GM21825 (cell line): ENCODE data around the gene PRAMEF13.
"Not testable (repeated sequence)": the region's sequence is repeated elsewhere in the genome, so short reads cannot be mapped to it uniquely, and the experiment has no call there.

ENCODE experiments used
- ATAC-seq: cut with Tn5 transposase; IDR thresholded peaks from one replicate; pipeline ENCODE4 v1.9.1; 2021; ENCODE audit warnings: mild to moderate bottlenecking, moderate library complexity; ENCODE audit not compliant: unreplicated experiment

Gene PRAMEF13, protein sequence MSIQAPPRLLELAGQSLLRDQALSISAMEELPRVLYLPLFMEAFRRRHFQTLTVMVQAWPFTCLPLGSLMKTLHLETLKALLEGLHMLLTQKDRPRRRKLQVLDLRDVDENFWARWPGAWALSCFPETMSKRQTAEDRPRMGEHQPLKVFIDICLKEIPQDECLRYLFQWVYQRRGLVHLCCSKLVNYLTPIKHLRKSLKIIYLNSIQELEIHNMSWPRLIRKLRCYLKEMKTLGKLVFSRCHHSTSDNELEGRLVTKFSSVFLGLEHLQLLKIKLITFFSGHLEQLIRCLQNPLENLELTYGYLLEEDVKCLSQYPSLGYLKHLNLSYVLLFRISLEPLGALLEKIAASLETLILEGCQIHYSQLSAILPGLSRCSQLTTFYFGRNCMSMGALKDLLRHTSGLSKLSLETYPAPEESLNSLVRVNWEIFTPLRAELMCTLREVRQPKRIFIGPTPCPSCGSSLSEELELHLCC

DNA sequence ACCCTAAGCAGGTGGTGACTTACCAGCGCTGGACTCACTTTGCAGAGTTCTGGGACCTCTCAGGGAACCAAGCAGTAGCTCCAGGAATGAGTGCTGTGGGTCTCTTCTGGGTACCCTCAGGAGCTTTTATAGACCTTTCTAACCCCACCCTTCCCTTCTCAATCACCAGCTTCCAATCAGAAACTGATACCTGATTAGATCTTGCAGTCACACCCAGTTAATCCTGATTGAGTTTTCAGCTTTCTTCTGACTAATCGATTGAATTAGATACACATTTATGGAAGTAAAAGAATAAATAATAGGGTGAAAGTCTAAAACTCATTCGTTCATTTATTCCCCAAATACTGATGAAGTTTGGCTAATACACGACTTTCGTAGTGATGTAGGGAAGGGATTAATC lies at the start of gene PRAMEF13:
TSS of gene PRAMEF13 (minus strand) at position 101 of the 400 bp plus-strand sequence. CDS start 1,820 bp downstream, outside the sequence.
- ATAC-seq: not testable (repeated sequence)

- ATAC-seq: not testable (repeated sequence)
These were observed 45.9 kb upstream of the PRAMEF13 start for GRCh38 chr1:13247122-13247521.

- ATAC-seq: not testable (repeated sequence)
These were observed 45.3 kb upstream of the PRAMEF13 start for GRCh38 chr1:13246554-13246871.

- ATAC-seq: not testable (repeated sequence)
These were observed 44.8 kb upstream of the PRAMEF13 start for GRCh38 chr1:13245841-13246553.

DNA sequence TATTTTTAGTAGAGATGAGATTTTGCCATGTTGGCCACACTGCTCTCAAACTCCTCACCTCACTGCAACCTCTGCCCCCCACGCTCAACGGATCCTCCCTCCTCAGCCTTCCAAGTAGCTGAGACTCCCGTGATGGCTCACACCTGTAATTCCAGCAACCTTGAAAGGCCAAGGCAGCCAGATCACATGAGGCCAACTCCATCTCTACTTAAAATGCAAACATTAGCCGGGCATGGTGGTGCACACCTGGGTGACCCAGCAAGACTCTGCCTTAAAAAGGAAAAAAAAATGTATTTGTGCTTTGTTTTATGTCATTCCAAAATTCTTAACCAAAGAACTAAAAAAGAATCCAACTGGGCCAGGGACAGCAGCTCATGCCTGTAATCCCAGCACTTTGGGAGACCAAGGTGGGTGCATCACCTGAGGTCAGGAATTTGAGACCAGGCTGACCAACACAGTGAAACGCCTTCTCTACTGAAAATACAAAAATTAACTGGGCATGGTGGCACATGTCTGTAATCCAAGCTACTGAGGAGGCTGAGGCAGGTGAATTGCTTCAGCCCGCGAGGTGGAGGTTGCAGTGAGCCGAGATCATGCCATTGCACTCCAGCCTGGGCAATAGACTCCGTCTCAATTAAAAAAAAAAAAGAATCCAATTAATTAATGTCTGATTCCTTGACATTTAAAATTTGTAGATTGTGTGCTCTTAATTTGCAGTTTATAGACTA lies 42.5 kb upstream of the PRAMEF13 start:
- ATAC-seq: not testable (repeated sequence)

DNA sequence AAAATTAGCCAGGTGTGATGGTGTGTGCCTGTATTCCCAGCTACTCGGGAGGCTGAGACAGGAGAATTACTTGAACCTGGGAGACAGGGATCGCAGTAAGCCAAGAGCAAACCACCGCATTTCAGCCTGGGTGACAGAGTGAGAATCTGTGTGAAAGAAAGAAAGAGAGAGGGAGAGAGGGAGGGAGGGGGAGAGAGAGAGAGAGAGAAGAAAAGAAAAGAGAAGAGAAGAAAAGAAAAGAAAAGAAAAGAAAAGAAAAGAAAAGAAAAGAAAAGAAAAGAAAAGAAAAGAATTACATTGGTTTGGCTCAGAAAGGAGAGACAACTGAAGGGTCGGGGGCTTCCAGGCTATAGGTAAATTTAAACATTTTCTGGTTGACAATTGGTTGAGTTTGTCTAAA lies 38.4 kb upstream of the PRAMEF13 start:
- not testable (repeated sequence) for ATAC-seq

GRCh38 chr1:13237572-13237971 lies 36.4 kb upstream of the PRAMEF13 start:
- ATAC-seq: not testable (repeated sequence)

DNA sequence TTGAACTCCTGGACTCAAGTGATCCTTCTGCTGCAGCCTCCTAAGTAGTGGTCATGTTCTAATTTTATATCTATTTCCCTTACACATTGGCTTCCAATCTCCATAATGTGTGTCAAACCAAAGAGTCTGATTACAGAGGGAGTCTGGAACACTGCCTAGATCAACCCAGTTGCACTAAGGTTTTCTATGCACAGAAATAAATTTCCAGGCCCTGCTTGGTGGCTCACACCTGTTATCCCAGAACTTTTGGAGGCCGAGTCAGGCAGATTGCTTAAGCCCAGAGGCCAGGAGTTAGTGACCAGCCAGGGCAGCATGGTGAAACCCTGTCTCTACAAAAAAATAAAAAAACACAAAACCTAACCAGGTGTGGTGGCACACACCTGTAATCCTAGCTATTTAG lies 32.8 kb upstream of the PRAMEF13 start:
- not testable (repeated sequence) for ATAC-seq

DNA sequence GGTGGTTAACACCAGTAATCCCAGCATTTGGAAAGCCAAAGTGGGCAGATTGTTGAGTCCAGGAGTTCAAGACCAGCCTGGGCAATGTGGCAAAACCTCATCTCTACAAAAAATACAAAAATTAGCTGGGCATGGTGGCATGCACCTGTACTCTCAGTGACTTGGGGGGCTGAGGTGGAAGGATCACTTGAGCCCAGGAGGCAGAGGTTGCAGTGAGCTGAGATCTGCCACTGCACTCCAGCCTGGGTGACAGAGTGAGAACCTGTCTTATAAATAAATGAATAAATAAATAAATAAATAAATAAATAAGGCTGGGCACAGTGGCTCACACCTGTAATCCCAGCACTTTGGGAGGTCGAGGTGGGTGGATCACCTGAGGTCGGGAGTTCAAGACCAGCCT lies 30.8 kb upstream of the PRAMEF13 start:
- not testable (repeated sequence) for ATAC-seq

- ATAC-seq: not testable (repeated sequence)
These were observed 30.0 kb upstream of the PRAMEF13 start for GRCh38 chr1:13231061-13231750.

- not testable (repeated sequence) for ATAC-seq
These were observed 29.4 kb upstream of the PRAMEF13 start for GRCh38 chr1:13230601-13231000.

DNA sequence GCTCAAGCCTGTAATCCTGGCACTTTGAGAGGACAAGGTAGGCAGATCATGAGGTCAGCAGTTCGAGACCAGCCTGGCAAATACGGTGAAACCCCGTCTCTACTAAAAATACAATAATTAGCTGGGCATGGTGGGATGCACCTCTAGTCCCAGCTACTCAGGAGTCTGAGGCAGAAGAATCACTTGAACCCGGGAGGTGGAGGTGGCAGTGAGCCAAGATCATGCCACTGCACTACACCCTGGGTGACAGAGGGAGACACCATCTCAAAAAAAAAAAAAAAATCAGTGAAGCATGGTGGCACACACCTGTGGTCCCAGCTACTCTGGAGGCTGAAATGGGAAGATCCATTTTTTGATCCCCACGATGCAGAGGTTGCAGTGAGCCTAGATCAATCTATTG lies 28.9 kb upstream of the PRAMEF13 start:
- not testable (repeated sequence) for ATAC-seq

DNA sequence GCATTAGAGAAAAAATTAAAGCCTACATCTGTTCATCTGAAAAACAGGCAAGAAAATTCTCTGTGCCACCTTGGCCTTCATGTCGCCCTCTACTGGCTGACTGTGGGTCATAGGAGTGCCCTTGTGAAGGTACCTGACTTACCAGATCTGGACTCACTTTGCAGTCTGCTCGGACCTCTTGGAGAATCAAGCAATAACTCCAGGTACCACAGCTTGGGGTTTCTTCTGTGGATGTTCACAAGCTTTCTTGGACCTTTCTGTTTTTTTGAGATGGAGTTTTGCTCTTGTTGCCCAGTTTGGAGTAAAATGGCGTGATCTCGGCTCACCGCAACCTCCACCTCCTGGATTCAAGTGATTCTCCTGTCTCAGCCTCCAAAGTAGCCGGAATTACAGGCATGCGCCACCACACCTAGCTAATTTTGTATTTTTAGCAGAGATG lies 27.2 kb upstream of the PRAMEF13 start:
- no peak for ATAC-seq

- not testable (repeated sequence) for ATAC-seq
These were observed 26.3 kb upstream of the PRAMEF13 start for GRCh38 chr1:13227271-13228055.

DNA sequence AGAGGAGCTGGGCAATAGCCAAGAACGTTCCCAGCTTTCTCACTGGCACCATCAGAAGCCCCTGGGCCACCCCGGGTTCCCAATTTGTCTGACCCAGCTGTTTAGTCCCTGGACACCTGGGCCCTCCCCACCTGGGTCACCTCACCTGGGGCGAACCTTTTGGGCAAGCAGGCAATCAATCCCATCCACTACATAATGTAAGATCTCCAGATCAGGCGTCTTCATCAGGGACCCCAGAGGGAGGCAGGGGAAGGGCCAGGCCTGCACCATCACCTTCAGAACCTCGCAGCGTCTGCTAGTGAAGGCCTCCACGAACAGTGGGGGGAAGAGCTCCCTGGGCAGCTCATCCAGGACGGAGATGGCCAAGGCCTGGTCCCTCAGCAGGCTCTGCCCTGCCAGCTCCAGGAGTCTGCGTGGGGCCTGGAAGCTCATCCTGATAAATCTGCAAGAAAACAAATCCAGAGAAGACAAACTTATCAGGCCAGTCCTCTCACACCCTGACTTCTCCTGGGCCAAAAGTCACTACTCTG lies 24.5 kb upstream of the PRAMEF13 start, which contains the start of gene PRAMEF18:
TSS of gene PRAMEF18 (minus strand) at position 480 of the 530 bp plus-strand sequence. CDS start at position 432, 48 bp downstream.
- ATAC-seq: not testable (repeated sequence)

GRCh38 chr1:13224480-13225060 lies 23.4 kb upstream of the PRAMEF13 start:
- no peak for ATAC-seq

DNA sequence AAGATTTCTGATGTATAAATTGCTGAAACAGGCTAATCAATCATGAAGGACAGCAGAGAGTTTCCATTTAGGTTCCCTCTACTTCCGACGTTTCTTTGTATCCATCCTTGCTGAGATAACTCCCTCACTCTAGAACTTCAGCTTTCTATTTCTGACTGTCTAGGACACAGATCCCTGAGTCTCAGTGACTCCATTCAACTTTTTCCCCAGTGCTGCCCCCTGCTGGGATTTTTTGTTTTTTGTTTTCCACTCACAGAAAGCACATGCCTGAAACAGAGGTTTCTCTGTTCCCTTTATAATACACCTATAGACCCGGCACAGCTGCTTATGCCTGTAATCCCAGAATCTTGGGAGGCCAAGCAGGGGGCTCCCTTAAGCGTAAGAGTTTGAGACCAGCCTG lies 21.6 kb upstream of the PRAMEF13 start:
- not testable (repeated sequence) for ATAC-seq

GRCh38 chr1:13219203-13219602 lies 18.0 kb upstream of the PRAMEF13 start:
- ATAC-seq: not testable (repeated sequence)

DNA sequence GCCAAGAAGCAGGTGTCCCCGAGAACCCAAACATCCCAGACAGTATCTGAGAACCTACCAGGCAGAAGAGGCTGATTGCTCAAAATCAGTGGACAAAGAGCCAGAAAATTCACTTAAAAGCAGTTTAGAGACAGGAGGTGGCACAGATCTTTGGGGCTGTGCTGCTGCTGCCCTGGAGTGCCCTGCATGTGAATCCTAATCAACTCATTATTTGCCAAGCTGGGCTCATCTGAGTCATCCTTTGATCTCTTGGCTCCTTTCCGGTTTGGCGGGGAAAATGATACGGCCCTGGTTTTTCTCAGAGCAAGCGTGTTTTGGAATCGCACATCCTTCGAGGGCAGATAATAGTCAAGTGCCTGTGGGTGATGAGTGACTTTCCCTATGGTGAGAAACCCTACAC lies 15.4 kb upstream of the PRAMEF13 start:
- not testable (repeated sequence) for ATAC-seq
